HepG2 (cell line): Measurements from ENCODE around the gene TMEM107. TPM values are rescaled to one million over a fixed set of nuclear protein-coding genes. Genes with fewer than 3 reads are reported as not detected.

ENCODE experiments used
- ATAC-seq: fragments of 200-7000 bp; cut with Tn5 transposase; 3 replicates; pipeline ENCODE4 v1.9.1; 2020; ENCODE audit warnings: mild to moderate bottlenecking, moderate library complexity
- BruUV-seq: library from RNA; stranded (reverse); fragments of 400-500 nt; replicated peaks from 2 replicates; lab custom pipeline; 2021; lab: Mats Ljungman, UMichigan
- CTCF ChIA-PET: fragments of 300-600 bp; formaldehyde crosslinking; extraction: SDS; loops from one replicate; lab custom pipeline; 2021; ENCODE audit warnings: low total read pairs, inconsistent platforms, low intra/inter-chr PET ratio; lab: Yijun Ruan, JAX
- POLR2A ChIA-PET: fragments of 350-600 bp; sonication (Branson Sonifier 250); formaldehyde crosslinking; loops from one replicate; lab custom pipeline; 2020; ENCODE audit warnings: antibody characterized with exemption, inconsistent platforms; lab: Yijun Ruan, JAX
- DNase-seq: peaks from one replicate; pipeline ENCODE4 v3.0.0-alpha.2; 2015; ENCODE audit warnings: low spot score
- FAIRE-seq: peaks from 3 replicates; lab custom pipeline; 2011; peaks lifted over from hg19 to GRCh38; lab: Jason Lieb, UNC
- H2AFZ ChIP-seq: one replicate; pipeline ENCODE4 v1.6.1; 2011; ENCODE audit warnings: low read length, inconsistent platforms
- H3K27ac ChIP-seq: fragments of 300-600 bp; 3 replicates; pipeline ENCODE4 v1.8.0; 2011; ENCODE audit warnings: mixed run types, mild to moderate bottlenecking, mixed read lengths, low read length, inconsistent platforms; ENCODE audit not compliant: insufficient read depth; ENCODE audit errors: extremely low read length
- H3K27me3 ChIP-seq, 2 experiments: fragments of 200-600 bp in 1 of 2; 2 replicates in 1 of 2; 3 replicates in 1 of 2; pipeline versions ENCODE4 v1.6.0 to v1.8.0; 2011; ENCODE audit warnings: low read length in 2 of 2, mild to moderate bottlenecking in 2 of 2, moderate library complexity in 2 of 2, inconsistent platforms in 1 of 2; ENCODE audit not compliant: insufficient read depth in 2 of 2, control insufficient read depth in 1 of 2
- H3K36me3 ChIP-seq, 2 experiments: fragments of 200-600 bp in 1 of 2; replicated peaks in 1 of 2; 2 replicates in 1 of 2; 3 replicates in 1 of 2; pipeline versions ENCODE4 v1.5.1 to v1.8.0; 2011; ENCODE audit warnings: low read length in 2 of 2, inconsistent platforms in 1 of 2; ENCODE audit not compliant: insufficient read depth in 2 of 2, control insufficient read depth in 1 of 2
- H3K4me1 ChIP-seq: 2 replicates; pipeline ENCODE4 v1.5.1; 2012; ENCODE audit warnings: low read length, inconsistent platforms; ENCODE audit not compliant: insufficient read depth
- H3K4me2 ChIP-seq: 2 replicates; pipeline ENCODE4 v1.6.0; 2011; ENCODE audit warnings: low read depth, low read length, inconsistent platforms
- H3K4me3 ChIP-seq, 3 experiments: fragments of 200-600 bp in 1 of 3; sonication (generic), shearing (Covaris generic) in 1 of 3; replicated peaks in 1 of 3; 2 replicates each; pipeline ENCODE4 v1.5.1; 2011 to 2016; ENCODE audit warnings: low read length in 3 of 3, inconsistent platforms in 2 of 3, low read depth in 2 of 3, mild to moderate bottlenecking in 2 of 3, control low read depth in 1 of 3, mixed read lengths in 1 of 3; ENCODE audit not compliant: insufficient read depth in 1 of 3
- H3K79me2 ChIP-seq: one replicate; pipeline ENCODE4 v1.6.1; 2011; ENCODE audit warnings: low read length, inconsistent platforms; ENCODE audit not compliant: insufficient read depth
- H3K9ac ChIP-seq: 2 replicates; pipeline ENCODE4 v1.6.0; 2011; ENCODE audit warnings: mild to moderate bottlenecking, low read depth, low read length, inconsistent platforms; ENCODE audit not compliant: insufficient read depth
- H3K9me3 ChIP-seq: 2 replicates; pipeline ENCODE4 v1.5.1; 2012; ENCODE audit warnings: mild to moderate bottlenecking, low read length
- H4K20me1 ChIP-seq: 2 replicates; pipeline ENCODE4 v1.6.0; 2011; ENCODE audit warnings: inconsistent platforms, mild to moderate bottlenecking, low read length, moderate library complexity; ENCODE audit not compliant: insufficient read depth
- ARID3A ChIP-seq: IDR thresholded peaks from 2 replicates; pipeline ENCODE4 v1.6.1; 2012; ENCODE audit warnings: low read depth, low read length, improper control_type of control experiment
- CREBL2 ChIP-seq: sonication (generic); formaldehyde crosslinking; IDR thresholded peaks from 2 replicates; pipeline ENCODE4 v1.8.1; 2023; ENCODE audit warnings: missing genetic modification reagents, mild to moderate bottlenecking, borderline replicate concordance
- GLI4 ChIP-seq: sonication (generic); formaldehyde crosslinking; IDR thresholded peaks from 2 replicates; pipeline ENCODE4 v1.5.1; 2020; ENCODE audit warnings: missing genetic modification reagents, mild to moderate bottlenecking, moderate library complexity, borderline replicate concordance
- NR2F6 ChIP-seq, 2 experiments: IDR thresholded peaks; 2 replicates each; pipeline ENCODE4 v1.6.1; 2016; ENCODE audit warnings: antibody characterized with exemption in 1 of 2, mild to moderate bottlenecking in 1 of 2
- POLR2AphosphoS2 ChIP-seq: IDR thresholded peaks from 2 replicates; pipeline ENCODE4 v1.6.1; 2011; ENCODE audit warnings: low read depth, low read length, improper control_type of control experiment
- UBTF ChIP-seq: sonication (generic); formaldehyde crosslinking; IDR thresholded peaks from 2 replicates; pipeline ENCODE4 v1.4.0; 2020; ENCODE audit warnings: mild to moderate bottlenecking, missing genetic modification reagents
- ZNF225 ChIP-seq: sonication (generic); formaldehyde crosslinking; IDR thresholded peaks from 2 replicates; pipeline ENCODE4 v1.4.0; 2020; ENCODE audit warnings: mild to moderate bottlenecking, missing genetic modification reagents
- WGBS: methylation state at CpG from one replicate; pipeline ENCODE4 v1.1.6; 2017; ENCODE audit warnings: low lambda C conversion rate; 5-methylcytosine and 5-hydroxymethylcytosine counted together
- in situ Hi-C: cut with HindIII; loops from 2 replicates; pipeline ENCODE4 v1.10.0; 2017; ENCODE audit warnings: low pct_unique_long_range_greater_than_20kb; ENCODE audit not compliant: extremely low pct_ligation_motif_present
- intact Hi-C: fragments of 100-400 bp; cut with micrococcal nuclease; formaldehyde crosslinking; loops from one replicate; pipeline ENCODE4 v1.10.0; 2022; ENCODE audit not compliant: unreplicated experiment
- polyA plus RNA-seq, 8 experiments: library from polyadenylated mRNA; depleted of rRNA in 3 of 8; stranded (reverse) in 7 of 8; unstranded in 1 of 8; fragments of >200 nt; fragmentation: Illumina TruSeq in 4 of 8; extraction: Trizol in 4 of 8; gene quantifications; 2 replicates each; pipeline versions ENCODE4 v1.2.1 to v1.2.3, GENCODE V29; 2011 to 2016; ENCODE audit warnings: low read depth in 4 of 8, missing spikeins in 1 of 8, mixed read lengths in 1 of 8; ENCODE audit not compliant: insufficient read depth in 1 of 8
- total RNA-seq, 5 experiments: library from RNA; depleted of rRNA; stranded (reverse); fragments of >200 nt; fragmentation: Illumina TruSeq; extraction: Trizol; gene quantifications; 2 replicates each; pipeline ENCODE4 v1.2.3, GENCODE V29; 2016; ENCODE audit warnings: low read depth in 1 of 5

Gene TMEM107
- total and polyA plus RNA-seq, 2 of the 13 experiments (the other 11 are each of a cell fraction or from before 2014, with no cell fraction given): 7.2 to 15.3 TPM

GRCh38 chr17:8144401-8145231 is 31.6 kb downstream of the TMEM107 start (continued):
- TF ChIP-seq ARID3A (no peak), GLI4 (no peak), ZNF225 (CRISPR knock-in tag) (no peak), NR2F6 (IDR thresholded peaks at IDR 0.05) (no peak), NR2F6 (CRISPR knock-in tag; IDR thresholded peaks at IDR 0.05) (no peak), UBTF (CRISPR knock-in tag) (no peak)

GRCh38 chr17:8143581-8144400 is 32.4 kb downstream of the TMEM107 start:
- POLR2A ChIA-PET: no interaction called here
- BruUV-seq: no TSS peak
- Histone ChIP-seq H3K36me3 (peaks cover 18 to 37% of the 10 kb centered on the region in 2 experiments; a peak in 4 of 5 replicates), H3K27me3 (no peaks in the 10 kb centered on the region; a peak in 1 of 5 replicates), H3K9ac (no peak overlapping the region), H3K9me3 (no peaks in the 10 kb centered on the region), H4K20me1 (0 out of 2 replicates have a peak, but pooled peaks cover 3% of the 10 kb centered on the region), H3K4me1 (peaks cover 9% of the 10 kb centered on the region; the same call in 1 of the 2 replicates), H3K79me2 (no peaks in the 10 kb centered on the region)
- ATAC-seq: no peak
- DNase-seq: no peak
- FAIRE-seq: no peak
- 90% methylated on average over 19 of the region's 22 CpGs for WGBS
- intact Hi-C loops: no loop called here
- TF ChIP-seq POLR2AphosphoS2 (0 out of 2 replicates have a peak, but pooled peaks have one; percentile 22), CREBL2 (no peak)
- TF ChIP-seq, all 625 proteins: peak for 1
- CTCF ChIA-PET: no interaction called here
- in situ Hi-C loops: no loop called here
- Histone ChIP-seq H3K4me2 (no peak overlapping the region), H2AFZ (no peak overlapping the region), H3K4me3 (no peak overlapping the region), H3K27ac (no peak overlapping the region)
